HepG2 (cell line): ENCODE data around the gene NTN3. TPM values are rescaled to one million over a fixed set of nuclear protein-coding genes. Genes with fewer than 3 reads are reported as not detected.

Experiments
- AKAP8 ChIP-seq: sonication (generic); formaldehyde crosslinking; IDR thresholded peaks from 2 replicates; pipeline ENCODE4 v1.5.1; 2020; ENCODE audit warnings: mild to moderate bottlenecking, missing genetic modification reagents
- ATF4 ChIP-seq, 2 experiments: fragments of 450-650 bp in 1 of 2; sonication (generic) in 1 of 2; formaldehyde crosslinking; IDR thresholded peaks; 2 replicates each; pipeline versions ENCODE4 v1.5.0 to v1.8.0; 2020 to 2022; ENCODE audit warnings: mild to moderate bottlenecking in 1 of 2, missing genetic modification reagents in 1 of 2
- HHEX ChIP-seq: IDR thresholded peaks from 2 replicates; pipeline ENCODE4 v1.6.1; 2016; ENCODE audit warnings: control low read depth
- HIVEP1 ChIP-seq: sonication (generic); formaldehyde crosslinking; IDR thresholded peaks from 2 replicates; pipeline ENCODE4 v1.4.0; 2020; ENCODE audit warnings: mild to moderate bottlenecking, missing genetic modification reagents
- JDP2 ChIP-seq: sonication (generic); formaldehyde crosslinking; IDR thresholded peaks from 2 replicates; pipeline ENCODE4 v1.8.1; 2022; ENCODE audit warnings: missing genetic modification reagents, borderline replicate concordance
- SMAD1 ChIP-seq: sonication (generic); formaldehyde crosslinking; IDR thresholded peaks from 2 replicates; pipeline ENCODE4 v1.4.0; 2020; ENCODE audit warnings: missing genetic modification reagents, low read depth, mild to moderate bottlenecking, borderline replicate concordance
- SP4 ChIP-seq: sonication (generic); formaldehyde crosslinking; IDR thresholded peaks from 2 replicates; pipeline ENCODE4 v1.8.1; 2023; ENCODE audit warnings: mild to moderate bottlenecking, missing genetic modification reagents
- TEAD3 ChIP-seq: optimal IDR thresholded peaks from 2 replicates; pipeline ENCODE3; 2016; ENCODE audit warnings: borderline replicate concordance
- U2AF1 ChIP-seq: fragments of 200-400 bp; formaldehyde crosslinking; optimal IDR thresholded peaks from 2 replicates; pipeline ENCODE3; 2017; ENCODE audit warnings: mild to moderate bottlenecking, low read depth, low read length
- ZBTB3 ChIP-seq: sonication (generic); formaldehyde crosslinking; IDR thresholded peaks from 2 replicates; pipeline ENCODE4 v1.4.0; 2020; ENCODE audit warnings: low read depth, mild to moderate bottlenecking, moderate library complexity, missing genetic modification reagents, borderline replicate concordance
- ZMYM2 ChIP-seq: sonication (generic); formaldehyde crosslinking; IDR thresholded peaks from 2 replicates; pipeline ENCODE4 v1.8.0; 2022; ENCODE audit warnings: mild to moderate bottlenecking, missing genetic modification reagents
- ZNF180 ChIP-seq: sonication (generic); formaldehyde crosslinking; IDR thresholded peaks from 2 replicates; pipeline ENCODE4 v1.4.0; 2020; ENCODE audit warnings: low read depth, missing genetic modification reagents, borderline replicate concordance
- ZNF234 ChIP-seq: sonication (generic); formaldehyde crosslinking; conservative IDR thresholded peaks from 2 replicates; pipeline ENCODE4 v1.5.1; 2020; ENCODE audit warnings: mild to moderate bottlenecking, missing genetic modification reagents
- ZNF550 ChIP-seq: sonication (generic); formaldehyde crosslinking; IDR thresholded peaks from 2 replicates; pipeline ENCODE4 v1.4.0; 2020; ENCODE audit warnings: mild to moderate bottlenecking, missing genetic modification reagents, borderline replicate concordance
- ZNF644 ChIP-seq: IDR thresholded peaks from 2 replicates; pipeline ENCODE4 v1.6.1; 2016; ENCODE audit warnings: low read depth
- ZNF7 ChIP-seq: IDR thresholded peaks from 2 replicates; pipeline ENCODE4 v1.6.1; 2016; ENCODE audit warnings: missing biosample characterization, missing genetic modification reagents
- ZNF83 ChIP-seq: sonication (generic); formaldehyde crosslinking; IDR thresholded peaks from 2 replicates; pipeline ENCODE4 v1.4.0; 2020; ENCODE audit warnings: missing genetic modification reagents, mild to moderate bottlenecking, borderline replicate concordance
- ZSCAN5A ChIP-seq: sonication (generic); formaldehyde crosslinking; IDR thresholded peaks from 2 replicates; pipeline ENCODE4 v1.8.0; 2022; ENCODE audit warnings: mild to moderate bottlenecking, missing genetic modification reagents, borderline replicate concordance
- polyA plus RNA-seq, 8 experiments: library from polyadenylated mRNA; depleted of rRNA in 3 of 8; stranded (reverse) in 7 of 8; unstranded in 1 of 8; fragments of >200 nt; fragmentation: Illumina TruSeq in 4 of 8; extraction: Trizol in 4 of 8; gene quantifications; 2 replicates each; pipeline versions ENCODE4 v1.2.1 to v1.2.3, GENCODE V29; 2011 to 2016; ENCODE audit warnings: low read depth in 4 of 8, missing spikeins in 1 of 8, mixed read lengths in 1 of 8; ENCODE audit not compliant: insufficient read depth in 1 of 8
- total RNA-seq, 5 experiments: library from RNA; depleted of rRNA; stranded (reverse); fragments of >200 nt; fragmentation: Illumina TruSeq; extraction: Trizol; gene quantifications; 2 replicates each; pipeline ENCODE4 v1.2.3, GENCODE V29; 2016; ENCODE audit warnings: low read depth in 1 of 5
- TF ChIP-seq, protein P1 (sequence below): sonication (generic); formaldehyde crosslinking; IDR thresholded peaks from 2 replicates; pipeline ENCODE4 v1.5.1; 2020; ENCODE audit warnings: mild to moderate bottlenecking, missing genetic modification reagents, borderline replicate concordance
- TF ChIP-seq, protein P2 (sequence below): sonication (generic); formaldehyde crosslinking; IDR thresholded peaks from 2 replicates; pipeline ENCODE4 v1.9.0; 2021; ENCODE audit warnings: missing genetic modification reagents, borderline replicate concordance

NTN3 gene
- total and polyA plus RNA-seq, 2 of the 13 experiments (the other 11 are each of a cell fraction or from before 2014, with no cell fraction given) = 0.09 to 0.20 TPM

DNA sequence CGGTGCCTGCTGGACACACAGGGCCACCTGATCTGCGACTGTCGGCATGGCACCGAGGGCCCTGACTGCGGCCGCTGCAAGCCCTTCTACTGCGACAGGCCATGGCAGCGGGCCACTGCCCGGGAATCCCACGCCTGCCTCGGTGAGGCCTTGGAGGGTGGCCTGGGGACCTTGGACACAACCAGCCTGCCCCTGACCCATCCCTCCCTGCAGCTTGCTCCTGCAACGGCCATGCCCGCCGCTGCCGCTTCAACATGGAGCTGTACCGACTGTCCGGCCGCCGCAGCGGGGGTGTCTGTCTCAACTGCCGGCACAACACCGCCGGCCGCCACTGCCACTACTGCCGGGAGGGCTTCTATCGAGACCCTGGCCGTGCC, 1.4 kb downstream of the NTN3 start (continued):
- TF ChIP-seq ZBTB3 (CRISPR knock-in tag) = no peak
- 0 out of 2 replicates have a peak, but pooled peaks have one; percentile 18 for TF ChIP-seq ZNF550
- TF ChIP-seq, protein P1, sequence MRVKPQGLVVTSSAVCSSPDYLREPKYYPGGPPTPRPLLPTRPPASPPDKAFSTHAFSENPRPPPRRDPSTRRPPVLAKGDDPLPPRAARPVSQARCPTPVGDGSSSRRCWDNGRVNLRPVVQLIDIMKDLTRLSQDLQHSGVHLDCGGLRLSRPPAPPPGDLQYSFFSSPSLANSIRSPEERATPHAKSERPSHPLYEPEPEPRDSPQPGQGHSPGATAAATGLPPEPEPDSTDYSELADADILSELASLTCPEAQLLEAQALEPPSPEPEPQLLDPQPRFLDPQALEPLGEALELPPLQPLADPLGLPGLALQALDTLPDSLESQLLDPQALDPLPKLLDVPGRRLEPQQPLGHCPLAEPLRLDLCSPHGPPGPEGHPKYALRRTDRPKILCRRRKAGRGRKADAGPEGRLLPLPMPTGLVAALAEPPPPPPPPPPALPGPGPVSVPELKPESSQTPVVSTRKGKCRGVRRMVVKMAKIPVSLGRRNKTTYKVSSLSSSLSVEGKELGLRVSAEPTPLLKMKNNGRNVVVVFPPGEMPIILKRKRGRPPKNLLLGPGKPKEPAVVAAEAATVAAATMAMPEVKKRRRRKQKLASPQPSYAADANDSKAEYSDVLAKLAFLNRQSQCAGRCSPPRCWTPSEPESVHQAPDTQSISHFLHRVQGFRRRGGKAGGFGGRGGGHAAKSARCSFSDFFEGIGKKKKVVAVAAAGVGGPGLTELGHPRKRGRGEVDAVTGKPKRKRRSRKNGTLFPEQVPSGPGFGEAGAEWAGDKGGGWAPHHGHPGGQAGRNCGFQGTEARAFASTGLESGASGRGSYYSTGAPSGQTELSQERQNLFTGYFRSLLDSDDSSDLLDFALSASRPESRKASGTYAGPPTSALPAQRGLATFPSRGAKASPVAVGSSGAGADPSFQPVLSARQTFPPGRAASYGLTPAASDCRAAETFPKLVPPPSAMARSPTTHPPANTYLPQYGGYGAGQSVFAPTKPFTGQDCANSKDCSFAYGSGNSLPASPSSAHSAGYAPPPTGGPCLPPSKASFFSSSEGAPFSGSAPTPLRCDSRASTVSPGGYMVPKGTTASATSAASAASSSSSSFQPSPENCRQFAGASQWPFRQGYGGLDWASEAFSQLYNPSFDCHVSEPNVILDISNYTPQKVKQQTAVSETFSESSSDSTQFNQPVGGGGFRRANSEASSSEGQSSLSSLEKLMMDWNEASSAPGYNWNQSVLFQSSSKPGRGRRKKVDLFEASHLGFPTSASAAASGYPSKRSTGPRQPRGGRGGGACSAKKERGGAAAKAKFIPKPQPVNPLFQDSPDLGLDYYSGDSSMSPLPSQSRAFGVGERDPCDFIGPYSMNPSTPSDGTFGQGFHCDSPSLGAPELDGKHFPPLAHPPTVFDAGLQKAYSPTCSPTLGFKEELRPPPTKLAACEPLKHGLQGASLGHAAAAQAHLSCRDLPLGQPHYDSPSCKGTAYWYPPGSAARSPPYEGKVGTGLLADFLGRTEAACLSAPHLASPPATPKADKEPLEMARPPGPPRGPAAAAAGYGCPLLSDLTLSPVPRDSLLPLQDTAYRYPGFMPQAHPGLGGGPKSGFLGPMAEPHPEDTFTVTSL (CRISPR knock-in tag) = no peak
- TF ChIP-seq TEAD3 (CRISPR knock-in tag) = no peak
- TF ChIP-seq SMAD1 (CRISPR knock-in tag) = 0 out of 2 replicates have a peak, but pooled peaks have one; percentile 52
- TF ChIP-seq AKAP8 (CRISPR knock-in tag) = peak; percentile 89; the same call in 1 of the 2 replicates
- no peak for TF ChIP-seq U2AF1
- TF ChIP-seq ZNF234 (CRISPR knock-in tag) = peak; percentile 30; the same call in 1 of the 2 replicates
- no peak for TF ChIP-seq ZNF180 (CRISPR knock-in tag)
- no peak for TF ChIP-seq ZNF7 (CRISPR knock-in tag)
- TF ChIP-seq ZNF644 = no peak
- TF ChIP-seq ATF4 (CRISPR knock-in tag; IDR thresholded peaks at IDR 0.05) = no peak
- TF ChIP-seq, protein P2, sequence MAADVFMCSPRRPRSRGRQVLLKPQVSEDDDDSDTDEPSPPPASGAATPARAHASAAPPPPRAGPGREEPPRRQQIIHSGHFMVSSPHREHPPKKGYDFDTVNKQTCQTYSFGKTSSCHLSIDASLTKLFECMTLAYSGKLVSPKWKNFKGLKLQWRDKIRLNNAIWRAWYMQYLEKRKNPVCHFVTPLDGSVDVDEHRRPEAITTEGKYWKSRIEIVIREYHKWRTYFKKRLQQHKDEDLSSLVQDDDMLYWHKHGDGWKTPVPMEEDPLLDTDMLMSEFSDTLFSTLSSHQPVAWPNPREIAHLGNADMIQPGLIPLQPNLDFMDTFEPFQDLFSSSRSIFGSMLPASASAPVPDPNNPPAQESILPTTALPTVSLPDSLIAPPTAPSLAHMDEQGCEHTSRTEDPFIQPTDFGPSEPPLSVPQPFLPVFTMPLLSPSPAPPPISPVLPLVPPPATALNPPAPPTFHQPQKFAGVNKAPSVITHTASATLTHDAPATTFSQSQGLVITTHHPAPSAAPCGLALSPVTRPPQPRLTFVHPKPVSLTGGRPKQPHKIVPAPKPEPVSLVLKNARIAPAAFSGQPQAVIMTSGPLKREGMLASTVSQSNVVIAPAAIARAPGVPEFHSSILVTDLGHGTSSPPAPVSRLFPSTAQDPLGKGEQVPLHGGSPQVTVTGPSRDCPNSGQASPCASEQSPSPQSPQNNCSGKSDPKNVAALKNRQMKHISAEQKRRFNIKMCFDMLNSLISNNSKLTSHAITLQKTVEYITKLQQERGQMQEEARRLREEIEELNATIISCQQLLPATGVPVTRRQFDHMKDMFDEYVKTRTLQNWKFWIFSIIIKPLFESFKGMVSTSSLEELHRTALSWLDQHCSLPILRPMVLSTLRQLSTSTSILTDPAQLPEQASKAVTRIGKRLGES = no peak
- 0 out of 2 replicates have a peak, but pooled peaks have one; percentile 17 for TF ChIP-seq ZNF83
- 0 out of 2 replicates have a peak, but pooled peaks have one; percentile 22 for TF ChIP-seq ZMYM2
- no peak for TF ChIP-seq HHEX (CRISPR knock-in tag)
- TF ChIP-seq SP4 (CRISPR knock-in tag) = 0 out of 2 replicates have a peak, but pooled peaks have one; percentile 16
- 0 out of 2 replicates have a peak, but pooled peaks have one; percentile 7 for TF ChIP-seq HIVEP1
- TF ChIP-seq JDP2 = no peak
- TF ChIP-seq ZSCAN5A (CRISPR knock-in tag) = no peak
